Heart left ventricle (tissue), 16 donors: ENCODE data around the gene ASB15. TPM values are rescaled to one million over a fixed set of nuclear protein-coding genes. Genes with fewer than 3 reads are reported as not detected.
"Not testable (repeated sequence)": the region's sequence is repeated elsewhere in the genome, so short reads cannot be mapped to it uniquely, and the experiment has no call there.

ENCODE experiments used
- ATAC-seq, 4 donors: fragments of 200-7000 bp; cut with Tn5 transposase; one replicate each; pipeline ENCODE4 v1.9.1; 2020 to 2022; ENCODE audit warnings: moderate library complexity in 4 of 4, mild to moderate bottlenecking in 3 of 4, moderate number of reproducible peaks in 1 of 4
- DNase-seq, 5 donors: peaks; one replicate each; pipeline ENCODE4 v3.0.0-alpha.2; 2020
- H3K27ac ChIP-seq, 12 donors: fragments of 200-600 bp; sonication (generic) in 4 of 12; one replicate each; pipeline versions ENCODE4 v1.5.0 to v1.8.0; 2016 to 2022; ENCODE audit warnings: mild to moderate bottlenecking in 2 of 12
- H3K27me3 ChIP-seq, 9 donors: fragments of 200-600 bp; sonication (generic) in 2 of 9; one replicate each; pipeline versions ENCODE4 v1.5.1 to v1.8.0; 2016 to 2022; ENCODE audit warnings: mild to moderate bottlenecking in 3 of 9
- H3K36me3 ChIP-seq, 9 donors: fragments of 200-600 bp; sonication (generic) in 2 of 9; one replicate each; pipeline versions ENCODE4 v1.5.0 to v1.8.0; 2018 to 2022; ENCODE audit warnings: mild to moderate bottlenecking in 2 of 9
- H3K4me1 ChIP-seq, 12 donors: fragments of 200-600 bp; sonication (generic) in 4 of 12; one replicate each; pipeline versions ENCODE4 v1.5.0 to v1.8.0; 2016 to 2022; ENCODE audit warnings: mild to moderate bottlenecking in 3 of 12
- H3K4me3 ChIP-seq, 12 donors: fragments of 200-600 bp; sonication (generic) in 4 of 12; one replicate each; pipeline versions ENCODE4 v1.5.0 to v1.8.0; 2017 to 2022; ENCODE audit warnings: mild to moderate bottlenecking in 9 of 12, moderate library complexity in 4 of 12
- H3K9me3 ChIP-seq, 12 donors: fragments of 200-600 bp; sonication (generic) in 4 of 12; one replicate each; pipeline versions ENCODE4 v1.5.0 to v1.8.0; 2016 to 2022; ENCODE audit warnings: mild to moderate bottlenecking in 1 of 12
- CTCF ChIP-seq, 12 donors: fragments of 200-600 bp; sonication (generic) in 4 of 12; IDR thresholded peaks; one replicate each; pipeline versions ENCODE4 v1.5.0 to v1.8.0; 2018 to 2022; ENCODE audit warnings: antibody characterized with exemption in 12 of 12, mild to moderate bottlenecking in 5 of 12
- POLR2A ChIP-seq, 2 donors: fragments of 450-650 bp; IDR thresholded peaks; one replicate each; pipeline ENCODE4 v1.6.1; 2017; ENCODE audit warnings: antibody characterized with exemption in 2 of 2, mild to moderate bottlenecking in 2 of 2, moderate library complexity in 2 of 2
- WGBS, 4 donors: extraction: QIAGEN DNeasy Blood & Tissue Kit in 2 of 4; methylation state at CpG; one replicate each; pipeline versions ENCODE4 v1.1.5 to v1.1.7; 2013 to 2018; 5-methylcytosine and 5-hydroxymethylcytosine counted together
- intact Hi-C, 10 donors: fragments of 100-400 bp; cut with DNase I; formaldehyde crosslinking; loops; one replicate each; pipeline versions ENCODE4 v1.11.1 to v1.14.2; 2022
- polyA plus RNA-seq, 2 donors: library from polyadenylated mRNA; stranded (reverse); fragments of 200-250 nt; gene quantifications; one replicate each; pipeline ENCODE4 v1.2.3, GENCODE V29; 2013
- total RNA-seq, 9 donors: library from RNA; depleted of rRNA in 2 of 9; stranded (reverse); fragments of >200 nt in 2 of 9; fragmentation: NEBNext Ultra II Directional in 3 of 9; extraction: Animal tissue kit (Norgen Biotek cat#: 25700) in 3 of 9; gene quantifications; one replicate each; pipeline versions ENCODE4 v1.1.0 to v1.2.4, GENCODE V29; 2016 to 2023
- donor health status: ischemic (EF 13 %, LVEDD 7.1; RV severe dilation, severe dysfunction).
- donor health status: healthy with polysubstance abuse.
- donor health status: DM: no; HTN: yes; CAD: no.
- donor health status: DM: no; HTN: no; CAD: no.
- donor health status: ischemic (EF 25% LVEDD 6.9; RV normal size, moderate dysfunction).
- donor health status: ischemic (EF 25% LVEDD 5.7; RV mildly dilated, moderate dysfunction).
- donor health status: healthy.
- donor health status: DM: yes; HTN: yes; CAD: no.
- donor health status: ischemic (EF 35%, LVEDD 5.7; RV mildly dilated, moderate dysfunction).
- donor health status: nonischemic (EF 11% LVEDD 7.7; RV severe dilation, severe dysfunction).
- donor health status: DM: yes; HTN: yes; CAD: no.
- donor health status: PGD.
- donor health status: ischemic (EF 29% LVEDD 5.4; RV normal size, mild dysfunction).
- donor health status: nonischemic (EF 23%, LVEDD 6.1; RV moderate dilation, normal function).

The ASB15 gene
- total and polyA plus RNA-seq, 11 donors, result 2.2 to 77.1 (median 34.9) TPM

DNA sequence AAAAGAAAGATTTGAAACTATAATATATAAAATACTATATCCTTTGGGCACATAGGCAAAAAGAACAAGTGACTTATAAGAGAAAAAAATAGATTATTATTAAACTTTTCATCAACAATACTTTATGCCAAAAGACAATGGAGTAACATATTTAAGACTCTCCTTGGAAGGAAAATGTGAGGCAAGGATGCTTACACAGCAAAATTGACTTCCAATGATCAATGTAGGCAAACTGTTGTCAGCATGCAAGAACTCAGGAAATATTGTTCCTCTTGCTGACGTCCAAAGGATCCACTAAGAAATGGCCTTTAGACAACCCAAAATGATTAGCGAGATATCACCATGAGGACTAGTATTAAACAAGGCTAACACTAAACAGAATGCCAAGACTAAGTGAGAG is 31.2 kb downstream of the ASB15 start:
- Histone ChIP-seq H3K27me3 (no peaks in the 10 kb centered on the region), H3K9me3 (no peaks in the 10 kb centered on the region), H3K4me1 (peaks cover 0 to 22% (median 6%) of the 10 kb centered on the region in 12 donors), H3K4me3 (no peak overlapping the region), H3K36me3 (peaks cover 0 to 8% (median 0%) of the 10 kb centered on the region in 9 donors), H3K27ac (peak overlapping the region in 1 of 12 donors; percentile 70)
- intact Hi-C loops, result loop anchor here in 2 of 10 donors (5.0 to 10.0 kb wide), 2 partner anchors 36 to 232 kb away; no protein-coding TSS in a partner anchor
- 79 to 86% (median 83%) methylated on average over 2 of the region's 2 CpGs for WGBS, 4 donors
- no peak for DNase-seq
- no peak for ATAC-seq
- TF ChIP-seq CTCF (IDR thresholded peaks at IDR 0.05) (no peak), POLR2A (IDR thresholded peaks at IDR 0.05) (no peak)

DNA sequence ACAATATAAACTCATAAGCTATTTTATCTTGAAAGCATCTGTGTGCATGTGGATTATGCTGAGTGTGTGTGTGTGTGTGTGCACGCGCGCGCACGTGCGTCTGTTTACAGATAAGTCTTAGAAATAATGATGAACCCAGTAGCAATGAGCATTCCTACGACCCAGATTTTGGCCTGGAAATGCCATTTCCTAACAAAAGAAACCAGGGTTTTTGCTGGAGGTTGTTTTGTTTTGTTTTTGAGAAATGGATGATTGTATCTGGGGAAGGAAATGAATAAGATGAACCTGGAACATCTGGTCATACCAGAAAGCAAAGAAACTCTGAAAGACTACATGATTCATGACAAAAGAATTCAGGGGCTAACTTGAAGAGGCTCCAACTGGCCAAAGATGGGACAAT is 31.9 kb downstream of the ASB15 start:
- intact Hi-C loops, result loop anchor here in 2 of 10 donors (5.0 to 10.0 kb wide), 2 partner anchors 36 to 231 kb away; no protein-coding TSS in a partner anchor
- TF ChIP-seq POLR2A (IDR thresholded peaks at IDR 0.05) (no peak), CTCF (IDR thresholded peaks at IDR 0.05) (no peak)
- ATAC-seq (no peak), DNase-seq (no peak)
- Histone ChIP-seq H3K27ac (peak overlapping the region in 3 of 12 donors; percentile 17 to 70 (median 25)), H3K9me3 (no peaks in the 10 kb centered on the region), H3K4me3 (no peak overlapping the region), H3K4me1 (peaks cover 0 to 19% (median 6%) of the 10 kb centered on the region in 12 donors), H3K27me3 (no peaks in the 10 kb centered on the region), H3K36me3 (peaks cover 0 to 8% (median 0%) of the 10 kb centered on the region in 9 donors)
- WGBS, 4 donors, result 47 to 72% (median 53%) methylated on average over 7 of the region's 7 CpGs

DNA sequence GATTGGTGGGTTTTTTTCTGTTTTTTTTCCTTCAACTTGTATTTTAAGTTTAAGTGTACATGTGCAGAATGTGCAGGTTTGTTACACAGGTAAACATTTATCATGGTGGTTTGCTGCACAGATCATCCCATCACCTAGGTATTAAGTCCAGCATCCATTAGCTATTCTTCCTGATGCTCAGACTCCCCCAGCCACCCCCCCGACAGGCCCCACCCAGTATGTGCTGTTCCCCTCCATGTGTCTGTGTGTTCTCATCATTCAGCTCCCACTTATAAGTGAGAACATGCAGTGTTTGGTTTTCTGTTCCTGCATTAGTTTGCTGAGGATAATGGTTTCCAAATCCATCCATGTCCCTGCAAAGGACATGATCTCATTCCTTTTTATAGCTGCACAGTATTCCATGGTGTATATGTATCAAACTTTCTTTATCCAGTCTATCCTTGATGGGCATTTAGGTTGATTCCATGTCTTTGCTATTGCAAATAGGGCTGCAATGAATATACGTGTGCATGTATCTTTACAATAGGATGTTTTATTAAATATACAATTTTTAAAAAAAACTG is 32.5 kb downstream of the ASB15 start:
- H3K4me3 ChIP-seq, DNase-seq, H3K27me3 ChIP-seq, H3K36me3 ChIP-seq, H3K9me3 ChIP-seq: not testable (repeated sequence)
- 47 to 71% (median 55%) methylated on average over 2 of the region's 2 CpGs for WGBS, 4 donors
- Histone ChIP-seq H3K4me1 (peaks cover 0 to 20% (median 6%) of the 10 kb centered on the region in 12 donors), H3K27ac (peak overlapping the region in 5 of 12 donors; percentile 10 to 70 (median 20))
- intact Hi-C loops, result loop anchor here in 2 of 10 donors (2.0 to 10.0 kb wide), 3 partner anchors 37 to 231 kb away; no protein-coding TSS in a partner anchor
- peak; percentile 56 to 87 (median 70) for ATAC-seq

DNA sequence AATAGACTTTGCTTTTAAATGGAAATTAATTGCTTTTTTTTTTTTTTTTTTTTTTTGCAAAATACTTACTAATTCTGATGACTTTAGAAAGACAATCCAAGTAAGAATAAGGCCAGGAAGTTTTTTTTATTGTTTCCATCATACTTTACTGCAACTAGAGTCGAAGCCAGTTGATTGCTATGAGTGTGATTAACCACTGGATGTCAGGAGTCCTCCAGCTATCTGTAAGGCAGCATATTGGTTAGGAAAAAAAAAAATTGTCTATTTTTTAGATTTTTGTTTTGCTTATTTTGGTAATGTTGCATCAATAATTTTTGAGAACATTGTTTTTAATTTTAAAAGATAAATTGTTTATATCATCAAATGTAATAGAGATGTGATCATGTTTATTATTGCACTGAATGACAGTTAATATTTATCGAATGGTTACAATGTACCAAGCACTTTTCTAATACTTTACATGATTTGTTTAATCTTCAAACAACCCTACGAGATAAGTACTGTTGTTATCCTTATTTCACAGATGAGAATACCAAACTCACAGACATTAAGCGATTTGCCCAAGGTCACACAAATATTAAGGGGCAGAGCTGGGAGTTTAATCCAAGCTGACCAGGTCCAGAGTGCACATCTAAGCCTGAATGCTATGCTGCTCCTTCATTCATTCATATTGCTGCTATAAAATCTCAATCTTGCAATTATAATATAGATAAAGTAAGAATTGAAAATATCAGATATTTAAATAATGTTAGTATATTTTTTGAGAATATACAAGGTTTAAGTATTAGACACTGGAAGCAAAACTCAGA is 34.1 kb downstream of the ASB15 start:
- ATAC-seq, result peak; percentile 62 to 77 (median 70)
- peak overlapping the region in 6 of 12 donors; percentile 11 to 38 (median 32) for H3K27ac ChIP-seq
- no peaks in the 10 kb centered on the region for H3K27me3 ChIP-seq
- peak; percentile 27 to 72 (median 64) for TF ChIP-seq CTCF (IDR thresholded peaks at IDR 0.05)
- no peak for TF ChIP-seq POLR2A (IDR thresholded peaks at IDR 0.05)
- H3K4me1 ChIP-seq, result peaks cover 0 to 21% (median 6%) of the 10 kb centered on the region in 12 donors
- H3K9me3 ChIP-seq, result no peaks in the 10 kb centered on the region
- WGBS, 4 donors, result 42 to 47% (median 45%) methylated on average over 4 of the region's 4 CpGs
- H3K36me3 ChIP-seq, result no peaks in the 10 kb centered on the region
- intact Hi-C loops, result loop anchor here in 6 of 10 donors (2.0 to 10.0 kb wide), 7 partner anchors 42 to 232 kb away; no protein-coding TSS in a partner anchor
- H3K4me3 ChIP-seq, result peak overlapping the region in 1 of 12 donors; percentile 7
- DNase-seq, result no peak
